Stimulated activated naive CD8-positive, alpha-beta T cell treated with anti-CD3 and anti-CD28 coated beads, Interleukin-15, Interleukin-2, amounts not matched to agents 100 U/mL and 50 U/mL, for 24 hours (primary cell): Measurements from ENCODE around the gene MAP4K1.

ENCODE experiments used
- ATAC-seq: fragments of 150-1000 bp; cut with Tn5 transposase; one replicate; pipeline ENCODE4 v1.10.0; 2021
- DNase-seq: peaks from one replicate; pipeline ENCODE4 v3.0.0; 2021

The MAP4K1 gene

DNA sequence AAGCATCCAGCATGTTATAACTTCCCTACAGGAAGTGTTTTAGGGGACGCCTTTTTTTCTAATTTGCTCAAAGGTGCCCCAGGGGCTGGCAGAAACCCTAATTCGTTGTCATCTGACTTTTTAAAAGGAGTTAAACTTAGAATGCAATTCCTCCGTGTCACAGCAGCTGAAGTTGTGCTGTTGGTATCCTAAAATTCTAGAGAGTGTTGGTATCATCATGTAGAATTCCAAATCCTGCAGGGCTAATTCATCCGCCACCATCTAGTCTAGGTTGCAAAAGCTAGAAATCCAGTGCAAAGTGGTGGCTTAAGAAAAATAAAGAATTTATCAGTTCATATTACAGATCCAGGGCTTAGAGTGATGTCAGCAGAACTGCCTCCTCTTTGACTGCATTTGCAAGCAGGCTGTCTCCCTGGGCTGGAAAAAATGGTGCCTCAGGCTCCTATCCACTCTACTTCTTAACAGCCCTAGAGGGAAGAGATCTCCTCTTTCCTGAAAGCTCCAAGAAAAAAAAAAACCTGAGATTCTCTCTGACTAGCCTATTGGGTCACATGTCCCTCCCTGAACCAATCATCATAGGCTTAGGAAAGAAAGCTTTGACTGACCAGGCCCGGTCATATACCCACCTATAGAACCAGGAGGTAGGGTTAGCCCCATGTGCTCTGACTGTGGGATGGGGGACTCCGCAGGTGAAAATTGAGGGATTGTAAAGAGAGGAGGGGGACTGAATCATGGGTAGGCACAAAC, 73.0 kb downstream of the MAP4K1 start:
- ATAC-seq (no peak), DNase-seq (no peak)

DNA sequence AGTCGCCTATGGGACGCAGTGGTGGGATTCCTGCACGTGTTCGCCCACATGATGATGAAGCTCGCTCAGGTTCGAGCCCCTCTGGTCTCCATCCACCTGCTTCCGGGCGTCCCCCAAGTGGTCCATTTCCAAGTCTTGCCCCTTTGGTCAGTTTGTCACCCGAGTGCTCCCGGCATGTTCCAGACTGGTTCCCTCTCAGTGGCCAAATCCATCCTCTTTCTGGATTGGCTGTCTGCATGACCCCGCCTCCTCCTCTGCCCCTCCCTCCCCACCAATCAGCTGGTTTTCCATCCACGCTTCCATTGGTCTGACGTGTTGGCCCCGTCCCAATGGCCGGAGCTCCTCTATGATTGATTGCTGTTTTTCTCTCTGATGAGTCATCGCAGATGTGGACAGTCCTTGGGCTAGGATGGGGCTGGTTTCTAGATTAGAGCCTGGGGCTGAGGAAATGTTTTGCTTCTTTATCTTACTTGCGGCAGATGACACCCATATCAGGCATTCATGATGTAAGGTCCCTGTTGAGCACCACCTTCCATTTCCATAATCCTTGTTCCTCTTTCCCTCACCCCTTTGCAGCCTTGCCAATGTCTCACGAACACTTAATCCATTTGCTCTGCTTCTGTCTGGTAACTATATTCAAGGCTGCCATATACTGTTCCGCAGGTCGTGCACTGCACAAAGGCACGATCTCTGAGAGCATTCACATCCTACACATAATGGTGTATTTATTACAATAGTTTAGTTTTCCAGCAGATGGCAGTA, 73.8 kb downstream of the MAP4K1 start:
- ATAC-seq (peak; percentile 89), DNase-seq (peak; percentile 38)

DNA sequence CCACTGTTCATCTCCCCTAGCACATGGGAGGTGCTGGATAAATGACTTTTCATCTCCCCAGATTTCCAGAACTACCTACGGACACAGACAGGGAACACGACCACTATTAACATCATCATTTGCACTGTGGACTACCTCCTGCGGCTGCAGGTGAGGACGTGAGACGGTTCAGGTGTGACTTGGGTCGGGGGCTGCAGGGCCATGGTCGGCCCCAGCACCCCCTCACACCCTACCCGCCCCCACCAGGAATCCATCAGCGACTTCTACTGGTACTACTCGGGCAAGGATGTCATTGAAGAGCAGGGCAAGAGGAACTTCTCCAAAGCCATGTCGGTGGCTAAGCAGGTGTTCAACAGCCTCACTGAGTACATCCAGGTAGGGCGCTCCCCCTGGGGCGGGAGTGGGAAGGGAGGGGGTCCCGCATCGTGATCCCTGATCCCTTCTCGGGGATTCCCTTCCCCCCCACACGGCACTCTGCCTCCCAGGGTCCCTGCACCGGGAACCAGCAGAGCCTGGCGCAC, 74.4 kb downstream of the MAP4K1 start:
- ATAC-seq: no peak
- DNase-seq: no peak

DNA sequence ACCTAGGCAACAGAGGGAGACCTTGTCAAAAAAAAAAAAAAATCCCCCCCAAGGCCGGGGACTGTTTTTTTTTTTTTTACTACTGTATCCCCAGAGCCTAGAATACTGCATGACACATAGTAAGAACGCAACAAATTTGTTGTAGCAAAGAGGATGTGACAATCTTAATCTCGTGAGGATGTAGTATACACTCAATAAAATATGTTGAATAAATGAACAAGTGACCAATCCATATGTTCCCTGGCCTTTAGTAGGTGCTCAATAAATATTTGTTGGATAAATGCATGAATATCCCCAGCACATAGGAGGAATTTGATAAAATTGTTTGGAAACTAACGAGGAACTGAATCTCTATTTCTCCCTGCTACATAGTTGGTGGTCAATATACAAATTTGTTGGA, 75.7 kb downstream of the MAP4K1 start:
- DNase-seq: no peak
- ATAC-seq: no peak

DNA sequence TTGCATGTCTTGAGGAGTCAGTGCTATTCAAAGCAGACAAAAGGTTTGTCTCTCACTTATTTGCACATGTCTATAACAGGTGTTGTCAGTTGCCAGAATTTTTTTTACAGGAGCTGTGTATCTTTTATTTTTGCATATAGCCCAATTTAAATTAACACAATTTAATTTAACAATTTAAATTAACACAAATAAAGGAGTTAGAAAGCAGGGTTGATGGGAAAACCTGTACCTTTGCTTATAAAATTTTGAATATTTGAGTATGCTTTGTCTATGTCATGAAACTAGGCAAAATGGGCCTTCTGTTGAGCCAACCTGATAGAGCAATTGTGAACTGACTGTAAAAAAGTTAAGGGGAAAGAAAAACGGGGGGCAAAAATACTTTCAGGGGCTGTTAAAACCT, 78.0 kb downstream of the MAP4K1 start:
- ATAC-seq (no peak), DNase-seq (no peak)

DNA sequence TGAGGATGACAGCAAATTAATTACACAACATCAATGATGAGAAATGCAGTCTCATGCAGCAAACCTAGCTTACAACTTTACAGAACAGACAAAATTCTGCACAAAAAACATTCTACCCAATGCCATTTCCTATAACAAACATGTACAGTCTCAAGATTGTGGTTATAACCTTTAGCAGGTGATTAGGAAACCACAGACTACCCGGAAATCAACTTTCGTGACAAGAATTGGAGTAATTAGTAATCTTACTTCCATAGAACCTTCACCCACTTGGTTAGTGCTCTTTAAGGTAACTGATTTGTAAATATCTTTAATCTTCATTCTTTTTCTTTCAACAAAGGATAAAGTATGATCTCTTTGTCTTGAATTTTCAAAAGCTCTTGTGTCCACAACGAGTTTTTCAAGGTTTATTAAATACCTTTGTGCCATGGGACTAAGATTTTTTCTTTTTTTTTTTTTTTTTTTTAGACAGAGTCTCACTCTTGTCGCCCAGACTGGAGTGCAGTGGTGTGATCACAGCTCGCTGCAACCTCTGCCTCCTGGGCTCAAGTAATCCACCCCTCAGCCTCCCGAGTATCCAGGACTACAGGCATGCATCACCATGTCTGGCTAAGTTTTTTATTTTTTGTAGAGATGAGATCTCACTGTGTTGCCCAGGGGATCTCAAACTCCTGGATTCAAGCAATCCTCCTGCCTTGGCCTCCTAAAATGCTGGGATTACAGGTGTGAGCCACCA, 78.8 kb downstream of the MAP4K1 start:
- ATAC-seq (peak; percentile 78), DNase-seq (no peak)

DNA sequence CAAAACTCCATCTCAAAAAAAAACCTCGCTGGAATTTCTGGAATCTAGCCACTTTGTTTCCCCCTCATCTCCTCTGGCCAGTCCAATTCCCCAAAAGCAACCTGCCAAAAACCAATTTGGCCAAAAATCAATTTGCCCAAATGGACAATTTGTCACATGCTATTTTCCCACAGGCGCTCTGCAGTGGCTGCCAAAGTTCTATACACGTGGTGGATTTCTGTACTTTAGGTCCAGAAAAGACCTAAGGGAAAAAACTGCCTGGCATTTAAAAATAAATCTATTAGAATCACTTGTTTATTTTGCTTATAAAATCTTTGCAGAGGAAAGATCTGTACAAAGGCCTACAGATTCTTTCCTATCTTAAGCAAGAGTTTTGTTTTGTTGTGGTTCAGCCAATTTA, 79.4 kb downstream of the MAP4K1 start:
- DNase-seq (no peak), ATAC-seq (no peak)
